Parathyroid adenoma (tissue), 2 donors: ENCODE data around the gene PLCB1.

Experiments used
- H2AFZ ChIP-seq: fragments of 300-600 bp; sonication (generic); one replicate; pipeline ENCODE4 v1.7.0; 2017; ENCODE audit warnings: antibody characterized with exemption, mild to moderate bottlenecking
- H3K27ac ChIP-seq: fragments of 300-600 bp; sonication (generic); one replicate; pipeline ENCODE4 v1.7.0; 2017
- H3K27me3 ChIP-seq: fragments of 300-600 bp; sonication (generic); one replicate; pipeline ENCODE4 v1.7.0; 2017; ENCODE audit warnings: low read length; ENCODE audit not compliant: control insufficient read depth, insufficient read depth
- H3K36me3 ChIP-seq: fragments of 300-600 bp; sonication (generic); one replicate; pipeline ENCODE4 v1.7.0; 2017; ENCODE audit warnings: low read length; ENCODE audit not compliant: control insufficient read depth, insufficient read depth
- H3K4me1 ChIP-seq: fragments of 300-600 bp; sonication (generic); one replicate; pipeline ENCODE4 v1.7.0; 2017; ENCODE audit warnings: control low read depth
- H3K4me2 ChIP-seq: fragments of 300-600 bp; sonication (generic); one replicate; pipeline ENCODE4 v1.7.0; 2017; ENCODE audit warnings: low read length
- H3K4me3 ChIP-seq: fragments of 300-600 bp; sonication (generic); one replicate; pipeline ENCODE4 v1.7.0; 2017; ENCODE audit warnings: low read depth, low read length
- H3K79me2 ChIP-seq: fragments of 300-600 bp; sonication (generic); one replicate; pipeline ENCODE4 v1.7.0; 2017; ENCODE audit warnings: control low read depth
- H3K9ac ChIP-seq: fragments of 300-600 bp; sonication (generic); one replicate; pipeline ENCODE4 v1.7.0; 2017; ENCODE audit warnings: mild to moderate bottlenecking
- H3K9me3 ChIP-seq: fragments of 300-600 bp; sonication (generic); one replicate; pipeline ENCODE4 v1.7.0; 2017; ENCODE audit warnings: low read length; ENCODE audit not compliant: control insufficient read depth
- TF ChIP-seq, protein P1 (sequence below): fragments of 300-600 bp; sonication (generic); IDR thresholded peaks from one replicate; pipeline ENCODE4 v1.7.0; 2017; ENCODE audit warnings: antibody characterized with exemption, mild to moderate bottlenecking
- donor health status: primary hyperparathyroidism.

The PLCB1 gene

DNA sequence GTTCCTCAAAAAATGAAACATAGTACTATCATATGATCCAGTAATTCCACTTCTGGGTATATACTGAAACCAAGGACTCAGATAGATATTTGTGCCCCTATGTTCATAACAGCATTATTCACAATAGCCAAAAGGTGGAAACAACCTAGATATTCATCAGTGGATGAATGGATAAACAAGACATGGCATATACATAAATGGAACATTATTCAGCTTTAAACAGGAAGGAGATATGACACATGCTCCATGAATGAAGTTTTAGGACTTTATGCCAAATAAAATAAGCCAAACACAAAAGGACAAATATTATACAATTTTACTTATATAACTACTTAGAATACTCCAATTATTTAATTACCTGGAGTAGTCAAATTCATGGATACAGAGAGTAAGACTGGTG lies 16.4 kb downstream of the PLCB1 start:
- H3K4me3 ChIP-seq = no peak overlapping the region
- no peak overlapping the region for H2AFZ ChIP-seq
- peaks cover 20% of the 10 kb centered on the region for H3K4me1 ChIP-seq
- TF ChIP-seq, protein P1, sequence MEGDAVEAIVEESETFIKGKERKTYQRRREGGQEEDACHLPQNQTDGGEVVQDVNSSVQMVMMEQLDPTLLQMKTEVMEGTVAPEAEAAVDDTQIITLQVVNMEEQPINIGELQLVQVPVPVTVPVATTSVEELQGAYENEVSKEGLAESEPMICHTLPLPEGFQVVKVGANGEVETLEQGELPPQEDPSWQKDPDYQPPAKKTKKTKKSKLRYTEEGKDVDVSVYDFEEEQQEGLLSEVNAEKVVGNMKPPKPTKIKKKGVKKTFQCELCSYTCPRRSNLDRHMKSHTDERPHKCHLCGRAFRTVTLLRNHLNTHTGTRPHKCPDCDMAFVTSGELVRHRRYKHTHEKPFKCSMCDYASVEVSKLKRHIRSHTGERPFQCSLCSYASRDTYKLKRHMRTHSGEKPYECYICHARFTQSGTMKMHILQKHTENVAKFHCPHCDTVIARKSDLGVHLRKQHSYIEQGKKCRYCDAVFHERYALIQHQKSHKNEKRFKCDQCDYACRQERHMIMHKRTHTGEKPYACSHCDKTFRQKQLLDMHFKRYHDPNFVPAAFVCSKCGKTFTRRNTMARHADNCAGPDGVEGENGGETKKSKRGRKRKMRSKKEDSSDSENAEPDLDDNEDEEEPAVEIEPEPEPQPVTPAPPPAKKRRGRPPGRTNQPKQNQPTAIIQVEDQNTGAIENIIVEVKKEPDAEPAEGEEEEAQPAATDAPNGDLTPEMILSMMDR = no peak
- H3K79me2 ChIP-seq = peaks cover 3% of the 10 kb centered on the region
- no peaks in the 10 kb centered on the region for H3K27me3 ChIP-seq
- no peaks in the 10 kb centered on the region for H3K9me3 ChIP-seq
- no peak overlapping the region for H3K9ac ChIP-seq
- H3K36me3 ChIP-seq = no peaks in the 10 kb centered on the region
- no peak overlapping the region for H3K4me2 ChIP-seq
- no peak overlapping the region for H3K27ac ChIP-seq

DNA sequence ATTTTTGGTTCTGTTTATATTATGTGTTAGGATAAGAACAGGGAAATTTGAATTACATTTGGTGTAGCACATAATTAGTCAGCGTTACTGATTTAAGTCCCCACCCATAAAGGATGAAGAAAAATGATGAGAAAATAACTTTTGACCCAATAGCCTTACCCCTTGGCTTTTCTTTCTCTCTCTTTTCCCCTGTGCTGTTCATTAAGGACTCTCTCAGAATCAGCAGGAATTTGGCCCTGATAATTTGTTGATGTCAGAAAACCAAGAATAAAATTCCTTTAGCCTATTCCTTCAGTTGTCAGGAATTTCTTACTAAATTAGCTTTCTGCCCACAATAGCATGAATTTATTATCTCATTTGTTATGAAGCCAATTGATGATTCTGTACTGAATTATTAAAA lies 18.5 kb downstream of the PLCB1 start:
- Histone ChIP-seq H2AFZ (no peak overlapping the region), H3K9ac (no peak overlapping the region), H3K9me3 (no peaks in the 10 kb centered on the region), H3K4me2 (no peak overlapping the region), H3K27ac (no peak overlapping the region), H3K36me3 (no peaks in the 10 kb centered on the region), H3K4me3 (no peak overlapping the region), H3K79me2 (peaks cover 8% of the 10 kb centered on the region), H3K27me3 (no peaks in the 10 kb centered on the region), H3K4me1 (peaks cover 19% of the 10 kb centered on the region)
- TF ChIP-seq, protein P1 = no peak

DNA sequence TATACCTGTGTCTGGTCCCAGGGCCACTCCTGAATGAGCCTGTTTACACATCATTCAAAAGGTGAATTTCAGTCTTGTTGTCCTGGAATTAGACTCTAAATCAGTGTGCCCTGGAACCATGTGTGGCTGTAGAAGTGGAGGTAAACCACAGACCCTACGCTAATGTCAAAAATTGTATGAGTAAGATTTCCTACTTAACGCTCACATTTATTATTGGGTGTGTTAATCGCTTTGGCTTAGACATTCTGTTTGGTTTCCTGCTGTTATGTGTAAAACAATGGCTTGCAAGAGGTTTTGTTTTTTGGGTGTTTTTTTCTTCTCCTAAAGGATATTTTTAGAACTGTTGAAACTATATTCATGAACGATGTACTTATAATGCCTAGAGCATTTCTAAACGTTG lies 19.3 kb downstream of the PLCB1 start:
- no peaks in the 10 kb centered on the region for H3K9me3 ChIP-seq
- H2AFZ ChIP-seq = no peak overlapping the region
- TF ChIP-seq, protein P1 = no peak
- H3K79me2 ChIP-seq = peaks cover 15% of the 10 kb centered on the region
- H3K27ac ChIP-seq = no peak overlapping the region
- peaks cover 19% of the 10 kb centered on the region for H3K4me1 ChIP-seq
- H3K9ac ChIP-seq = no peak overlapping the region
- H3K4me3 ChIP-seq = no peak overlapping the region
- H3K4me2 ChIP-seq = no peak overlapping the region
- H3K27me3 ChIP-seq = no peaks in the 10 kb centered on the region
- no peaks in the 10 kb centered on the region for H3K36me3 ChIP-seq

DNA sequence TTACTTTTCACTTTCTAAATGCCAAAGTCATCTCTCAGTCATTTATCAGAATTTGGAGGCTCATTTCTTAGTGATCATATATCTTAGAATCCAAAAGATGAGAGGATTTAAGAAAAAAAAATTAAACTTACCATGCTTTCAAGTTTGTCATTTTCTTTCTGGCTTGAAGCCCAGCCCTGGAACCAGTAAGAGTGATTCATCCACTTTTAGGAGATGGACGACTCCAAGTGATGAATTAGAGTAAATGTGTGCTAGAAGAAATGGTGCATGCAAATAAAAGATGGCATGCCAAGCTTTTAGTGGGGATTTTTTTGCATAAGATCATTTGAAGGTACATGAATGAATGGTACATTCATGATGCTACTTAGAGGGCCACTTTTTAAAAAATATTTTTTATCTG lies 20.1 kb downstream of the PLCB1 start:
- Histone ChIP-seq H3K36me3 (no peaks in the 10 kb centered on the region), H3K4me1 (peaks cover 20% of the 10 kb centered on the region), H3K4me2 (no peak overlapping the region), H2AFZ (no peak overlapping the region), H3K79me2 (peaks cover 22% of the 10 kb centered on the region), H3K27me3 (no peaks in the 10 kb centered on the region), H3K9me3 (no peaks in the 10 kb centered on the region), H3K4me3 (no peak overlapping the region), H3K9ac (no peak overlapping the region), H3K27ac (no peak overlapping the region)
- TF ChIP-seq, protein P1 = no peak

DNA sequence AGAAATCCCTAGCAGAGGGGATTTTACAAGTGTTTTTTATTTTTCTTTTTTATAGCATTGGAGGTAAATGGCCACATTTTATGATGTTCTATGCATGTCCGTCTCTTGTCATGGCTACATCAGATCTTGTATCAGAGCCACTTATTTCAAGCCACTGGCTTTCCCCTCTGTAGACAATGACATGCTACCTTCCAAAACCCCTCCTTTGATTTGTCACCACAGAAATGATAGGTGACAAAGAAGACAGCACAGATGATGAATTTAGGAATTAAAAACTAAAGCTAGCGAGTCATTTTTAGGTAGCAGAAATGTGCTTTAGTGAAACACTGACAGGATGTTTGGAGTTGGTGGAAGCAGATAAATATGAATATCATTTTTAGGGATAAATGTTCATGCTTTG lies 20.8 kb downstream of the PLCB1 start:
- Histone ChIP-seq H3K9ac (no peak overlapping the region), H3K4me1 (peaks cover 16% of the 10 kb centered on the region), H3K4me2 (no peak overlapping the region), H3K79me2 (peaks cover 22% of the 10 kb centered on the region), H2AFZ (no peak overlapping the region), H3K9me3 (no peaks in the 10 kb centered on the region), H3K27ac (no peak overlapping the region), H3K4me3 (no peak overlapping the region), H3K36me3 (no peaks in the 10 kb centered on the region), H3K27me3 (no peaks in the 10 kb centered on the region)
- TF ChIP-seq, protein P1 = no peak
